GM10266 (cell line): ENCODE data around the gene CUL3.

Source experiments
- DNase-seq: peaks from one replicate; pipeline ENCODE4 v3.0.0; 2012; ENCODE audit errors: extremely low spot score
- TF ChIP-seq, protein P1 (sequence below): IDR thresholded peaks from 2 replicates; pipeline ENCODE4 v1.5.1; 2012; ENCODE audit warnings: mild to moderate bottlenecking, low read depth; ENCODE audit not compliant: control insufficient read depth, insufficient read depth; ENCODE audit errors: missing control alignments

CUL3 gene

GRCh38 chr2:224579411-224579810 lies 5.8 kb downstream of the CUL3 start:
- no peak for DNase-seq
- TF ChIP-seq, protein P1, sequence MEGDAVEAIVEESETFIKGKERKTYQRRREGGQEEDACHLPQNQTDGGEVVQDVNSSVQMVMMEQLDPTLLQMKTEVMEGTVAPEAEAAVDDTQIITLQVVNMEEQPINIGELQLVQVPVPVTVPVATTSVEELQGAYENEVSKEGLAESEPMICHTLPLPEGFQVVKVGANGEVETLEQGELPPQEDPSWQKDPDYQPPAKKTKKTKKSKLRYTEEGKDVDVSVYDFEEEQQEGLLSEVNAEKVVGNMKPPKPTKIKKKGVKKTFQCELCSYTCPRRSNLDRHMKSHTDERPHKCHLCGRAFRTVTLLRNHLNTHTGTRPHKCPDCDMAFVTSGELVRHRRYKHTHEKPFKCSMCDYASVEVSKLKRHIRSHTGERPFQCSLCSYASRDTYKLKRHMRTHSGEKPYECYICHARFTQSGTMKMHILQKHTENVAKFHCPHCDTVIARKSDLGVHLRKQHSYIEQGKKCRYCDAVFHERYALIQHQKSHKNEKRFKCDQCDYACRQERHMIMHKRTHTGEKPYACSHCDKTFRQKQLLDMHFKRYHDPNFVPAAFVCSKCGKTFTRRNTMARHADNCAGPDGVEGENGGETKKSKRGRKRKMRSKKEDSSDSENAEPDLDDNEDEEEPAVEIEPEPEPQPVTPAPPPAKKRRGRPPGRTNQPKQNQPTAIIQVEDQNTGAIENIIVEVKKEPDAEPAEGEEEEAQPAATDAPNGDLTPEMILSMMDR = no peak

DNA sequence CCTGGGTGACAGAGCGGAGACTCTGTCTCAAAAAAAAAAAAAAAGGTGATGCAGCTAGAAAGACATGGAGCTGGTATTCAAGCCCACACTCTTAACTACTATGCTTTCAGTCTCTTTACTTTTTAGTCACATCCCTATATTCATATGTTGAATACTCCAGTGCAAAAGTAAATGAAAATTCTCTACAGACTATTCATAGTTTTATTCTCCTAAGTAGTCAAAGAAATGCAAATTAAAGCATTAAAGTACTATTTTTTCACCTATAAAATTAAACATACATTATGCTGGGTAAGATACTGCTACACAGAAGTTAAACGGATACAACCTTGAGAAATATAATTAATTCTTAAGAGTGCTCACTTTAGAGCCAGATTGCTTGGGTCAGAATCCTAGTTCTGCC lies 7.6 kb downstream of the CUL3 start:
- no peak for DNase-seq
- TF ChIP-seq, protein P1 = no peak

- no peak for DNase-seq
- TF ChIP-seq, protein P1 = no peak
These were observed 9.0 kb downstream of the CUL3 start for GRCh38 chr2:224576088-224576715.

DNA sequence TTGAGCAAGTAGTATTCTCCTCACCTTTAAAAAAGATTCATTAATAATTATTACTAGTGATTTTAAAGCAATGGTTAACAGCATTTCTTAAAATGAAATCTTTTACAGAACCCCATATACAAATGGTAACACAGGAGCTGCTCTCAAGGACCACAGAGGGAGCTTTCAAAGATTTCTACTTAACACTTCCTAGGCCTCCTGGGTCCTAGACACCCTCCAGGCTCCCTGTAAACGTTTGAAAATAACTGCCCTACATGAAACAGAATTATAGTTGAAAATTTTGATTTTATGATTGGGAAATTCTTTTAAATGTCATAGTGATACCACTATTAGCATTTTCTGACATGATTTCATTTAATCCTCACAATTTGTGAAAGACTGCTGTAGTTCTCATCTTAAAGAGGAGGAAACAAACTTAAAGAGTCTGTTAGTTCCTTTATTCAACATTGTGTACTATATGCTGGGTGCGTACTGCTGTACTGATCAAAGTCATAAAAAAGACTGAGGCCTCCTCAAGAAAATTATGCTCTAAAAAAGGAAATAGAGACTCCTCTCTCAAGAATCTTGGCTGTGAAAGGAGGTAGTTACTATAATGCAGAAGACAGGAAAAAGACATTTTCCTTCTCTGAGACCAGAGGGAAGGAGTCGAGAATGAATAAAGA lies 10.6 kb downstream of the CUL3 start:
- DNase-seq = no peak
- TF ChIP-seq, protein P1 = no peak

GRCh38 chr2:224573724-224574123 lies 11.4 kb downstream of the CUL3 start:
- no peak for DNase-seq
- TF ChIP-seq, protein P1 = no peak

DNA sequence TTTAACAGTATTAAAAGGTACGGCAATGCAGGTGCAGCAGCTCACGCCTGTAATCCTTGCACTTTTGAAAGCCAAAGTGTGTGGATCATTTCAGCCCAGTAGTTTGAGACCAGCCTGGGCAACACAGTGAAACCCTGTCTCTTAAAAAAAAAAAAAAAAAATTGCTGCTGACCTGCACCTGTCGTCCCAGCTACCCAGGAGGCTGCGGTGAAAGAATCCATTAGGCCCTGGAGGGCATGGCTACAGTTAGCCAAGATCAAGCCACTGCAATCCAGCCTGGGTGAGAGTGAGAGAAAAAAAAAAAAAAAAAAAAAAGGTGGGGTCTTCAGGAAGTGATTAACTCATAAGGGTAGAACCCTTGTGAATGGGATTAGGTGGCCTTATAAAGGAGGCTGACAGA lies 12.8 kb downstream of the CUL3 start:
- no peak for DNase-seq
- TF ChIP-seq, protein P1 = no peak

DNA sequence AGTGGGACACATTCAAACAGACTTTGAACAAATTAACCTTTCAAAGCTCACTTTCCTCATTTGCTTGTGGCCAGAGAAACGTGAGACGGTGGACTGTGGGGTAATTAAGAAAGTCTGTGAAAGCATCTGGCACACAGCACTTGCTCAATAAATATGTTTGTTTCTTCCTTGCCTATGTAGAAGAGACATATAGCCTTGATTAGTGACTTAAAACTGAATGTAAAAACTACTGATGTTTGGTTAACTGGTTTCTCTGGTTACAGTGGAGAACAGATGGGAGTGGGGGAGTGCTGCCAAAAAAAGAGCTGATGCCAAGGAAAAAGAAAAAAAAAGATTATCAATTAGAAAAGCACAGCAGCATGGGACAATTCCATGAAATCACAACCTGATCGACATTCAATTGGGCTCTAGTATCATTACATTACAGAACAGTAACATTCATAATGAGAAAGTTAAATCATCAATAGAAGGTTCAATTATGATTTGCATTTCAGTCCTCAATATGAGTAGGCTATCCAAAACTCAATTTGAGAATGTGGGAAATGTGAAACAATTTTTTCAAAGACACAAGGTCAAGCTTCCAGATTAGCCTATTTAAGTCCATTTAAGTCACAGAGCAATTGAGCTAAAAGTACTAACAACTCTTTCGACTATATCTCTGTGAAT lies 14.7 kb downstream of the CUL3 start:
- TF ChIP-seq, protein P1 = no peak
- no peak for DNase-seq
